HEK293 (cell line): ENCODE data around the gene PTK7.

Source experiments
- CTCF ChIP-seq: fragments of 450-650 bp; formaldehyde crosslinking; IDR thresholded peaks from 2 replicates; pipeline ENCODE4 v1.5.1; 2016; ENCODE audit warnings: missing biosample characterization, missing genetic modification characterization
- SCRT1 ChIP-seq: fragments of 450-650 bp; formaldehyde crosslinking; IDR thresholded peaks from 2 replicates; pipeline ENCODE4 v1.5.1; 2016; ENCODE audit warnings: missing biosample characterization, missing genetic modification characterization, borderline replicate concordance

- TF ChIP-seq CTCF (tag by site-specific recombination) (no peak), SCRT1 (tag by site-specific recombination) (no peak)
Observed at GRCh38 chr6:43092635-43093034, 16.5 kb downstream of the PTK7 start.
